K562 (cell line): ENCODE measurements around the gene KCNT1. TPM values are rescaled to one million over a fixed set of nuclear protein-coding genes. Genes with fewer than 3 reads are reported as not detected.

ENCODE experiments used
- ATAC-seq: fragments of 200-7000 bp; cut with Tn5 transposase; 3 replicates; pipeline ENCODE4 v1.9.1; 2020; ENCODE audit warnings: moderate library complexity
- BruUV-seq: library from RNA; stranded (reverse); fragments of 400-500 nt; replicated peaks from 2 replicates; lab custom pipeline; 2021; lab: Mats Ljungman, UMichigan
- CTCF ChIA-PET: fragments of 300-600 bp; formaldehyde crosslinking; extraction: SDS; loops from one replicate; lab custom pipeline; 2021; ENCODE audit warnings: low intra/inter-chr PET ratio; lab: Yijun Ruan, JAX
- POLR2A ChIA-PET: fragments of 300-600, 350-650 bp; sonication (Branson Sonifier 250); formaldehyde crosslinking; extraction: SDS; loops from one replicate; lab custom pipeline; 2021; ENCODE audit warnings: antibody characterized with exemption, inconsistent platforms; lab: Yijun Ruan, JAX
- DNase-seq, 4 experiments: peaks; one replicate each; pipeline versions ENCODE4 v3.0.0 to v3.0.0-alpha.2; 2011 to 2018; ENCODE audit warnings: low spot score in 3 of 4, mixed read lengths in 3 of 4; ENCODE audit errors: extremely low read depth in 1 of 4
- FAIRE-seq: peaks from 2 replicates; lab custom pipeline; 2011; peaks lifted over from hg19 to GRCh38; lab: Jason Lieb, UNC
- H2AFZ ChIP-seq: 2 replicates; pipeline ENCODE4 v1.6.0; 2011; ENCODE audit warnings: low read depth, low read length, control low read depth, inconsistent platforms
- H3K27ac ChIP-seq: fragments of 200-600 bp; 3 replicates; pipeline ENCODE4 v1.8.0; 2011; ENCODE audit warnings: low read depth, mild to moderate bottlenecking, control low read depth, inconsistent platforms, low read length, moderate library complexity, mixed read lengths; ENCODE audit errors: extremely low read depth
- H3K27me3 ChIP-seq, 2 experiments: fragments of 300-600 bp in 1 of 2; 2 replicates in 1 of 2; 3 replicates in 1 of 2; pipeline versions ENCODE4 v1.6.0 to v1.8.0; 2011; ENCODE audit warnings: inconsistent platforms in 2 of 2, low read length in 2 of 2, mild to moderate bottlenecking in 1 of 2, mixed read lengths in 1 of 2, moderate library complexity in 1 of 2; ENCODE audit not compliant: control insufficient read depth in 2 of 2, insufficient read depth in 2 of 2
- H3K36me3 ChIP-seq: fragments of 300-600 bp; 3 replicates; pipeline ENCODE4 v1.8.0; 2011; ENCODE audit warnings: mild to moderate bottlenecking, low read length, inconsistent platforms; ENCODE audit not compliant: control insufficient read depth, insufficient read depth
- H3K4me1 ChIP-seq, 2 experiments: fragments of 200-600 bp in 1 of 2; replicated peaks in 1 of 2; 2 replicates in 1 of 2; 3 replicates in 1 of 2; pipeline versions ENCODE4 v1.5.1 to v1.8.0; 2011; ENCODE audit warnings: inconsistent platforms in 2 of 2, low read length in 2 of 2, mild to moderate bottlenecking in 1 of 2, mixed read lengths in 1 of 2, moderate library complexity in 1 of 2; ENCODE audit not compliant: control insufficient read depth in 2 of 2, insufficient read depth in 2 of 2
- H3K4me2 ChIP-seq: 2 replicates; pipeline ENCODE4 v1.6.1; 2011; ENCODE audit warnings: low read length, control low read depth, inconsistent platforms, mixed read lengths; ENCODE audit not compliant: insufficient read depth
- H3K4me3 ChIP-seq: fragments of 200-600 bp; sonication (generic), shearing (Covaris generic); 2 replicates; pipeline ENCODE4 v1.5.1; 2016; ENCODE audit warnings: control low read depth, inconsistent platforms
- H3K79me2 ChIP-seq: fragments of 200-600 bp; 3 replicates; pipeline ENCODE4 v1.8.0; 2011; ENCODE audit warnings: low read length, inconsistent platforms; ENCODE audit not compliant: control insufficient read depth, insufficient read depth
- H3K9ac ChIP-seq, 2 experiments: 2 replicates each; pipeline versions ENCODE4 v1.6.0 to v1.6.1; 2011; ENCODE audit warnings: low read depth in 2 of 2, low read length in 2 of 2, control low read depth in 1 of 2, inconsistent platforms in 1 of 2, mild to moderate bottlenecking in 1 of 2, mixed read lengths in 1 of 2; ENCODE audit not compliant: insufficient read depth in 1 of 2
- H3K9me1 ChIP-seq: one replicate; pipeline ENCODE4 v1.6.0; 2011; ENCODE audit warnings: inconsistent platforms, mild to moderate bottlenecking, low read length, moderate library complexity; ENCODE audit not compliant: control insufficient read depth, insufficient read depth
- H3K9me3 ChIP-seq: replicated peaks from 2 replicates; pipeline ENCODE4 v1.5.1; 2011; ENCODE audit warnings: low read depth, low read length, inconsistent platforms; ENCODE audit not compliant: control insufficient read depth, insufficient read depth
- H4K20me1 ChIP-seq: replicated peaks from 2 replicates; pipeline ENCODE4 v1.6.1; 2011; ENCODE audit warnings: low read length, inconsistent platforms, mixed read lengths; ENCODE audit not compliant: control insufficient read depth, insufficient read depth
- ASH1L ChIP-seq: fragments of 450-650 bp; IDR thresholded peaks from 2 replicates; pipeline ENCODE4 v1.6.1; 2018; ENCODE audit warnings: borderline replicate concordance, mild to moderate bottlenecking, low read depth; ENCODE audit not compliant: partially characterized antibody
- CBFA2T3 ChIP-seq: fragments of 450-650 bp; IDR thresholded peaks from 2 replicates; pipeline ENCODE4 v1.6.1; 2017
- CREM ChIP-seq: IDR thresholded peaks from 2 replicates; pipeline ENCODE4 v1.6.1; 2014; ENCODE audit warnings: antibody characterized with exemption, low read depth
- DNMT1 ChIP-seq: fragments of 450-650 bp; IDR thresholded peaks from 2 replicates; pipeline ENCODE4 v1.6.1; 2016; ENCODE audit warnings: antibody characterized with exemption, mild to moderate bottlenecking
- HDAC1 ChIP-seq, 2 experiments: fragments of 450-650 bp; IDR thresholded peaks; 2 replicates each; pipeline ENCODE4 v1.6.1; 2016 to 2017; ENCODE audit warnings: inconsistent platforms in 1 of 2, mild to moderate bottlenecking in 1 of 2, moderate library complexity in 1 of 2
- HNRNPL ChIP-seq: fragments of 200-400 bp; formaldehyde crosslinking; IDR thresholded peaks from 2 replicates; pipeline ENCODE4 v1.6.1; 2017; ENCODE audit warnings: low read depth, mild to moderate bottlenecking, low read length
- MTF1 ChIP-seq: fragments of 250-450 bp; sonication (Bioruptor Pico); IDR thresholded peaks from 2 replicates; pipeline ENCODE4 v1.9.0; 2021; ENCODE audit warnings: moderate library complexity, mild to moderate bottlenecking, inconsistent platforms, borderline replicate concordance
- MYC ChIP-seq, 2 experiments: fragments of 250-450 bp in 1 of 2; sonication (Bioruptor Pico) in 1 of 2; IDR thresholded peaks; 2 replicates each; pipeline versions ENCODE4 v1.5.1 to v1.6.1; 2012 to 2021; ENCODE audit warnings: low read depth in 2 of 2, borderline replicate concordance in 1 of 2, improper control_type of control experiment in 1 of 2, low read length in 1 of 2, mild to moderate bottlenecking in 1 of 2, moderate library complexity in 1 of 2
- SIRT6 ChIP-seq: IDR thresholded peaks from one replicate; pipeline ENCODE4 v1.6.1; 2012; ENCODE audit warnings: low read depth, mild to moderate bottlenecking, control low read depth, inconsistent platforms, low read length, moderate library complexity
- SRF ChIP-seq, 2 experiments: fragments of 250-450, 450-650 bp in 1 of 2; sonication (Bioruptor Pico) in 1 of 2; sonication (generic) in 1 of 2; formaldehyde crosslinking; IDR thresholded peaks; 2 replicates each; pipeline versions ENCODE4 v1.5.0 to v1.5.1; 2020 to 2022; ENCODE audit warnings: mild to moderate bottlenecking in 1 of 2, missing genetic modification reagents in 1 of 2
- STAT5B ChIP-seq: fragments of 250-450 bp; sonication (Bioruptor Pico); IDR thresholded peaks from 2 replicates; pipeline ENCODE4 v1.8.0; 2021; ENCODE audit warnings: mild to moderate bottlenecking, inconsistent platforms
- ZFP30 ChIP-seq: fragments of 250-450 bp; sonication (Bioruptor Pico); IDR thresholded peaks from 2 replicates; pipeline ENCODE4 v1.8.0; 2022; ENCODE audit warnings: moderate library complexity, mild to moderate bottlenecking, inconsistent platforms, borderline replicate concordance
- ZNF253 ChIP-seq: fragments of 250-450 bp; sonication (Bioruptor Pico); conservative IDR thresholded peaks from 2 replicates; pipeline ENCODE4 v1.6.1; 2021; ENCODE audit warnings: mild to moderate bottlenecking
- ZNF707 ChIP-seq: fragments of 250-450 bp; sonication (Bioruptor Pico); conservative IDR thresholded peaks from 2 replicates; pipeline ENCODE4 v1.8.0; 2022; ENCODE audit warnings: inconsistent platforms, mild to moderate bottlenecking, moderate library complexity
- WGBS: fragments of 100-300 bp; shearing (Covaris generic); methylation state at CpG from one replicate; pipeline ENCODE4 v1.1.6; 2016; ENCODE audit warnings: low coverage, mixed read lengths; ENCODE audit not compliant: insufficient coverage; ENCODE audit errors: missing lambda C conversion rate; 5-methylcytosine and 5-hydroxymethylcytosine counted together
- in situ Hi-C: fragments of 300-500 bp; cut with MboI; formaldehyde crosslinking; loops from 4 replicates; pipeline ENCODE4 v1.15.0; 2018; ENCODE audit warnings: inconsistent platforms, mixed read lengths
- intact Hi-C: fragments of 100-400 bp; cut with micrococcal nuclease; formaldehyde crosslinking; loops from 2 replicates; pipeline ENCODE4 v1.14.2; 2022
- polyA plus RNA-seq, 8 experiments: library from polyadenylated mRNA; depleted of rRNA in 4 of 8; stranded (reverse) in 5 of 8; unstranded in 3 of 8; fragments of >200 nt; fragmentation: Nextera tagmentation in 2 of 8; fragmentation: Illumina TruSeq in 1 of 8; extraction: Ambion mirVana in 2 of 8; extraction: Trizol in 1 of 8; gene quantifications; 2 replicates each; pipeline versions ENCODE4 v1.2.1 to v1.2.3, GENCODE V29; 2011 to 2014; ENCODE audit warnings: inconsistent platforms in 1 of 8, missing spikeins in 1 of 8
- total RNA-seq, 7 experiments: library from RNA; depleted of rRNA in 6 of 7; stranded (reverse); fragments of >200 nt in 6 of 7; fragmentation: Illumina TruSeq in 2 of 7; extraction: Trizol in 2 of 7; gene quantifications; 2 replicates each; pipeline versions ENCODE4 v1.2.1 to v1.2.3, GENCODE V29; 2011 to 2021; ENCODE audit warnings: low replicate concordance in 1 of 7
- TF ChIP-seq, protein P1 (sequence below): fragments of 250-450 bp; sonication (Bioruptor Pico); IDR thresholded peaks from 2 replicates; pipeline ENCODE4 v1.5.0; 2020; ENCODE audit warnings: mild to moderate bottlenecking, borderline replicate concordance

Gene KCNT1
- total and polyA plus RNA-seq, 9 of the 15 experiments (the other 6 are each of a cell fraction or from before 2014, with no cell fraction given) = 0.05 TPM; not detected in 8

DNA sequence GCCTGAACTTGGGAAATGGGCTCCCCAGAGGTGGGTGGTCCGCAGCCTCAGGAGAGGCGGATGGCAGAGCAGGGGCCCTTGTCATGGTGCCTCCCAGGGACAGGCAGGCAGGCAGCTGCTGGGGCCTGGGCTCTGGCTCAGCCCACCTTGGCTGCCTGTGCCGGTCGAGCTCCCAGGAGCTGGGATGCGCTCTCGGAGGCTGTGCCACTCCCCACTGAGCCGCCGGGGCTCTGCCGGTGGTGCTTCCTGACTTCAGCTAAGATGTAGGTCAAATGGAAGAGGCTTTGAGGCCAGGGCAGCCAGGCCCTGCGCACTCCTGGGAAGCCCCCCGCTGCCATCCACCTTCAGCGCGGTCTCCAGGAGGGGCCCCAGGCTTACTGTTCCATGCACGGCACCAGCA, 41.0 kb downstream of the KCNT1 start (continued):
- TF ChIP-seq MTF1 (CRISPR knock-in tag) = no peak

DNA sequence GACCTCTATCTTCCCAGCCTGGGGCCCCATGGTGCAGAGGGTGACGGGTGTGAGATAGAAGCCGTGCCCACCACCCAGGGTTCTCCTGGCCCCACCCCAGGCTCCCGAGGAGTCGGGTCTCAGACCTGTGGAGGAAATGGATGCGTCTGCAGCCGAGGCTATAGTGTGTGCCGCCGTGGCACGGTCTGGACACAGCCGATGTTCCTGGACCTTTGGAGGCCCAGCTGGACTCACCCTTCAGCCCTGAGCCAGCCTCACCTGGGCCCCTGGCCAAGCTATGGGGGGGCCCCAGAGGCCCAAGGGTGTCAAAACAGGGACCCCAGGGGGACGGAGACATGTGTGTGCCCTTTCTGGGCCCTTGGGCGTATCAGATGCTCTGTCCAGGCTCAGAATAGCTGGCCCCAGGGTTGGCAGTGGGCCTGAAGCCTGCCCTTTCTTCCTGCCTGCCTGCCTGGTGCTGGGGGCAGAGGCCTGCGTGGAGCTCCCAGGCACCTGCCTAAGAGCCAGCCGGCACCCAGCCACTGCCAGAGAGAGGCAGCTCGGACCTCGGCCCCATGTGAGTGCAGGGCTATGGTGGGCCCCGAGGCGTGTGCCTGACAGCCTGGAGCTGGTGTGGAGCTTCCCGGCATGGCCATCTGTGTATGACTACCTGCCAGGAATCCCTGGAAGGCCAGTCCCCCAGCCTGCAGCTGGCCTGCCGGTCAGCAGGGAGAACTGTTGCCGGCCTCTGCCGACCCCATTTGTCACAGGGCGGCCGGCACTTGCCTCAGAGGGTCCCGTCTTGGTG, 41.8 kb downstream of the KCNT1 start:
- Histone ChIP-seq H2AFZ (no peak overlapping the region), H4K20me1 (peaks cover 3% of the 10 kb centered on the region), H3K27me3 (peaks cover 17 to 79% of the 10 kb centered on the region in 2 experiments; a peak in 4 of 5 replicates), H3K27ac (no peak overlapping the region), H3K36me3 (no peaks in the 10 kb centered on the region), H3K4me1 (peaks cover 0 to 47% of the 10 kb centered on the region in 2 experiments; a peak in 1 of 5 replicates), H3K79me2 (no peaks in the 10 kb centered on the region), H3K9ac (no peak overlapping the region), H3K4me3 (no peak overlapping the region), H3K4me2 (no peak overlapping the region), H3K9me3 (no peaks in the 10 kb centered on the region), H3K9me1 (no peaks in the 10 kb centered on the region)
- BruUV-seq = no TSS peak
- WGBS = under 1% methylated on average over 21 of the region's 25 CpGs
- ATAC-seq (no peak), DNase-seq (no peak), FAIRE-seq (no peak)
- intact Hi-C loops = no loop called here
- in situ Hi-C loops = no loop called here
- ChIA-PET POLR2A (interaction anchor here (0.6 kb wide), 2 partner anchors 13 to 367 kb away, joined by 3 read pairs; no protein-coding TSS in a partner anchor), CTCF (no interaction called here)
- no peak for TF ChIP-seq STAT5B (CRISPR knock-in tag)
- TF ChIP-seq HDAC1 (IDR thresholded peaks at IDR 0.05) = no peak
- TF ChIP-seq DNMT1 = no peak
- TF ChIP-seq CBFA2T3 = no peak
- TF ChIP-seq CREM = no peak
- no peak for TF ChIP-seq ZNF253
- no peak for TF ChIP-seq MYC (IDR thresholded peaks at IDR 0.05; ENCODE audit: low read depth, low read length)
- TF ChIP-seq MYC (CRISPR knock-in tag; IDR thresholded peaks at IDR 0.05; ENCODE audit: borderline replicate concordance, low read depth) = no peak
- TF ChIP-seq SIRT6 = no peak
- no peak for TF ChIP-seq HNRNPL
- TF ChIP-seq SRF (CRISPR knock-in tag; IDR thresholded peaks at IDR 0.05) = no peak
- TF ChIP-seq, protein P1, sequence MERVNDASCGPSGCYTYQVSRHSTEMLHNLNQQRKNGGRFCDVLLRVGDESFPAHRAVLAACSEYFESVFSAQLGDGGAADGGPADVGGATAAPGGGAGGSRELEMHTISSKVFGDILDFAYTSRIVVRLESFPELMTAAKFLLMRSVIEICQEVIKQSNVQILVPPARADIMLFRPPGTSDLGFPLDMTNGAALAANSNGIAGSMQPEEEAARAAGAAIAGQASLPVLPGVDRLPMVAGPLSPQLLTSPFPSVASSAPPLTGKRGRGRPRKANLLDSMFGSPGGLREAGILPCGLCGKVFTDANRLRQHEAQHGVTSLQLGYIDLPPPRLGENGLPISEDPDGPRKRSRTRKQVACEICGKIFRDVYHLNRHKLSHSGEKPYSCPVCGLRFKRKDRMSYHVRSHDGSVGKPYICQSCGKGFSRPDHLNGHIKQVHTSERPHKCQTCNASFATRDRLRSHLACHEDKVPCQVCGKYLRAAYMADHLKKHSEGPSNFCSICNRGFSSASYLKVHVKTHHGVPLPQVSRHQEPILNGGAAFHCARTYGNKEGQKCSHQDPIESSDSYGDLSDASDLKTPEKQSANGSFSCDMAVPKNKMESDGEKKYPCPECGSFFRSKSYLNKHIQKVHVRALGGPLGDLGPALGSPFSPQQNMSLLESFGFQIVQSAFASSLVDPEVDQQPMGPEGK (CRISPR knock-in tag) = no peak
- no peak for TF ChIP-seq ZNF707 (CRISPR knock-in tag)
- no peak for TF ChIP-seq ZFP30 (CRISPR knock-in tag)
- no peak for TF ChIP-seq ASH1L
